ENCODE results near the gene LARGE1.

The LARGE1 gene

GRCh38 chr22:33321466-33321865, 598.8 kb downstream of the LARGE1 start:
- no peak for DNase-seq (ENCODE audit: low read depth)
- TF ChIP-seq CTCF (IDR thresholded peaks at IDR 0.05; ENCODE audit: low read depth, low read length, missing control alignments), result no peak
- in situ Hi-C loops (cut with HindIII; ENCODE audit: low sequenced_read_pairs), result no loop called here
- no peak overlapping the region for H3K4me3 ChIP-seq (ENCODE audit: low read depth, low read length)

GRCh38 chr22:33315954-33316353, 604.3 kb downstream of the LARGE1 start:
- in situ Hi-C loops (cut with HindIII; ENCODE audit: low sequenced_read_pairs), result no loop called here

GRCh38 chr22:33315117-33315516, 605.2 kb downstream of the LARGE1 start:
- in situ Hi-C loops (cut with HindIII; ENCODE audit: low sequenced_read_pairs), result no loop called here
- TF ChIP-seq CTCF (IDR thresholded peaks at IDR 0.05; ENCODE audit: low read depth, low read length, missing control alignments), result no peak
- no peak for DNase-seq (ENCODE audit: low read depth)
- H3K4me3 ChIP-seq (ENCODE audit: low read depth, low read length), result no peak overlapping the region

More at GRCh38 chr22:33315954-33316353, 604.3 kb downstream of the LARGE1 start:
- no peak for DNase-seq (ENCODE audit: low read depth)
- H3K4me3 ChIP-seq (ENCODE audit: low read depth, low read length), result no peak overlapping the region
- no peak for TF ChIP-seq CTCF (IDR thresholded peaks at IDR 0.05; ENCODE audit: low read depth, low read length, missing control alignments)

- TF ChIP-seq CTCF (IDR thresholded peaks at IDR 0.05; ENCODE audit: low read depth, low read length, missing control alignments), result no peak
- H3K4me3 ChIP-seq (ENCODE audit: low read depth, low read length), result no peak overlapping the region
- DNase-seq (ENCODE audit: low read depth), result no peak
- in situ Hi-C loops (cut with HindIII; ENCODE audit: low sequenced_read_pairs), result no loop called here
Measured at GRCh38 chr22:33314316-33314715, 606.0 kb downstream of the LARGE1 start.

- TF ChIP-seq CTCF (IDR thresholded peaks at IDR 0.05; ENCODE audit: low read depth, low read length, missing control alignments), result no peak
- no peak overlapping the region for H3K4me3 ChIP-seq (ENCODE audit: low read depth, low read length)
- no peak for DNase-seq (ENCODE audit: low read depth)
- in situ Hi-C loops (cut with HindIII; ENCODE audit: low sequenced_read_pairs), result no loop called here
Measured at GRCh38 chr22:33303099-33303498, 617.2 kb downstream of the LARGE1 start.

GRCh38 chr22:33302549-33302948, 617.7 kb downstream of the LARGE1 start:
- no peak overlapping the region for H3K4me3 ChIP-seq (ENCODE audit: low read depth, low read length)
- in situ Hi-C loops (cut with HindIII; ENCODE audit: low sequenced_read_pairs), result no loop called here
- no peak for TF ChIP-seq CTCF (IDR thresholded peaks at IDR 0.05; ENCODE audit: low read depth, low read length, missing control alignments)
- DNase-seq (ENCODE audit: low read depth), result no peak

GRCh38 chr22:33302049-33302545, 618.2 kb downstream of the LARGE1 start:
- H3K4me3 ChIP-seq (ENCODE audit: low read depth, low read length), result no peak overlapping the region
- in situ Hi-C loops (cut with HindIII; ENCODE audit: low sequenced_read_pairs), result no loop called here
- DNase-seq (ENCODE audit: low read depth), result peak; percentile 33

More at GRCh38 chr22:33302049-33302545, 618.2 kb downstream of the LARGE1 start:
- TF ChIP-seq CTCF (IDR thresholded peaks at IDR 0.05; ENCODE audit: low read depth, low read length, missing control alignments), result peak; percentile 97

Measured in astrocyte of the cerebellum (primary cell).